ENCODE measurements around the gene GTF3C5. TPM values are rescaled to one million over a fixed set of nuclear protein-coding genes. Genes with fewer than 3 reads are reported as not detected.
"Not testable (repeated sequence)": the region's sequence is repeated elsewhere in the genome, so short reads cannot be mapped to it uniquely, and the experiment has no call there.

GTF3C5 gene
- total RNA-seq, 1 donor from 2014 or later, result 95.2 TPM

DNA sequence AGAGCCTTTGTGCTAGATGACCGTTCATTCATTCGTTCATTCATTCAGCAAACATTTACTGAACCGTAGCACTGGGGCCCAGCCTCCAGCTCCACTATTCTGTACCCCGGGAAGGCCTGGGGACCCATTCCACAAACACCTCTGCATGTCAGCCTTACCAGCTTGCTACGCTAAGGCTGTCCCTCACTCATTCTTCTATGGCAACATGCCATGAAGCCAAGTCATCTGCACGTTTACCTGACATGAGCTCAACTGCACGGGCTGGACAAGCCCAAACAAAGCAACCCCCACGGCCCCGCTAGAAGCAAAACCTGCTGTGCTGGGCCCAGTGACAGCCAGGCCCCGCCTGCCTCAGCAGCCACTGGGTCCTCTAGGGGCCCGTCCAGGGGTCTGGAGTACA lies 37.0 kb downstream of the GTF3C5 start:
- Mint-ChIP-seq H3K4me1 (ENCODE audit: low read depth, unreplicated experiment) (no peaks in the 10 kb centered on the region), H3K27me3 (ENCODE audit: unreplicated experiment) (peaks cover 4% of the 10 kb centered on the region), H3K9me3 (ENCODE audit: unreplicated experiment) (peaks cover 9% of the 10 kb centered on the region), H3K36me3 (ENCODE audit: unreplicated experiment) (no peaks in the 10 kb centered on the region), H3K27ac (ENCODE audit: unreplicated experiment) (no peak overlapping the region), H3K4me3 (ENCODE audit: unreplicated experiment) (no peak overlapping the region)
- TF ChIP-seq, protein P1, sequence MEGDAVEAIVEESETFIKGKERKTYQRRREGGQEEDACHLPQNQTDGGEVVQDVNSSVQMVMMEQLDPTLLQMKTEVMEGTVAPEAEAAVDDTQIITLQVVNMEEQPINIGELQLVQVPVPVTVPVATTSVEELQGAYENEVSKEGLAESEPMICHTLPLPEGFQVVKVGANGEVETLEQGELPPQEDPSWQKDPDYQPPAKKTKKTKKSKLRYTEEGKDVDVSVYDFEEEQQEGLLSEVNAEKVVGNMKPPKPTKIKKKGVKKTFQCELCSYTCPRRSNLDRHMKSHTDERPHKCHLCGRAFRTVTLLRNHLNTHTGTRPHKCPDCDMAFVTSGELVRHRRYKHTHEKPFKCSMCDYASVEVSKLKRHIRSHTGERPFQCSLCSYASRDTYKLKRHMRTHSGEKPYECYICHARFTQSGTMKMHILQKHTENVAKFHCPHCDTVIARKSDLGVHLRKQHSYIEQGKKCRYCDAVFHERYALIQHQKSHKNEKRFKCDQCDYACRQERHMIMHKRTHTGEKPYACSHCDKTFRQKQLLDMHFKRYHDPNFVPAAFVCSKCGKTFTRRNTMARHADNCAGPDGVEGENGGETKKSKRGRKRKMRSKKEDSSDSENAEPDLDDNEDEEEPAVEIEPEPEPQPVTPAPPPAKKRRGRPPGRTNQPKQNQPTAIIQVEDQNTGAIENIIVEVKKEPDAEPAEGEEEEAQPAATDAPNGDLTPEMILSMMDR (IDR thresholded peaks at IDR 0.05; ENCODE audit: partially characterized antibody, unreplicated experiment), result no peak
- DNase-seq, result no peak

DNA sequence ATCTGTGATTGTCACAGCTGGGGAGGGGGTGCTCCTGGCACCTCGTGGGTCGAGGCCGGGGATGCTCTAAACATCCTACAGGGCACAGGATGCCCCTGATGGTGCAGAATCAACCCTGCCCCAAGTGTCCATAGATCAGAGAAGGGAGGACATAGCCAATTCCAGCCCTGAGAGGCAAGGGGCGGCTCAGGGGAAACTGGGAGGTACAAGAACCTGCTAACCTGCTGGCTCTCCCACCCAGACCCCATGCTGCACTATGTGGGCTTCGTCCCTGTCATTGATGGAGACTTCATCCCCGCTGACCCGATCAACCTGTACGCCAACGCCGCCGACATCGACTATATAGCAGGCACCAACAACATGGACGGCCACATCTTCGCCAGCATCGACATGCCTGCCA lies 37.6 kb downstream of the GTF3C5 start:
- not testable (repeated sequence) for H3K4me3 Mint-ChIP-seq (ENCODE audit: unreplicated experiment); H3K4me1 Mint-ChIP-seq (ENCODE audit: low read depth, unreplicated experiment); H3K36me3 Mint-ChIP-seq (ENCODE audit: unreplicated experiment); H3K27me3 Mint-ChIP-seq (ENCODE audit: unreplicated experiment); DNase-seq; H3K27ac Mint-ChIP-seq (ENCODE audit: unreplicated experiment); H3K9me3 Mint-ChIP-seq (ENCODE audit: unreplicated experiment)

GRCh38 chr9:133070500-133070961 lies 39.7 kb downstream of the GTF3C5 start:
- H3K9me3 Mint-ChIP-seq (ENCODE audit: unreplicated experiment); H3K27ac Mint-ChIP-seq (ENCODE audit: unreplicated experiment); H3K4me3 Mint-ChIP-seq (ENCODE audit: unreplicated experiment); DNase-seq; H3K27me3 Mint-ChIP-seq (ENCODE audit: unreplicated experiment); H3K4me1 Mint-ChIP-seq (ENCODE audit: low read depth, unreplicated experiment); H3K36me3 Mint-ChIP-seq (ENCODE audit: unreplicated experiment): not testable (repeated sequence)

GRCh38 chr9:133070985-133071384 lies 40.2 kb downstream of the GTF3C5 start:
- not testable (repeated sequence) for H3K27ac Mint-ChIP-seq (ENCODE audit: unreplicated experiment); H3K36me3 Mint-ChIP-seq (ENCODE audit: unreplicated experiment); DNase-seq; H3K27me3 Mint-ChIP-seq (ENCODE audit: unreplicated experiment); H3K4me3 Mint-ChIP-seq (ENCODE audit: unreplicated experiment); H3K9me3 Mint-ChIP-seq (ENCODE audit: unreplicated experiment); H3K4me1 Mint-ChIP-seq (ENCODE audit: low read depth, unreplicated experiment)

DNA sequence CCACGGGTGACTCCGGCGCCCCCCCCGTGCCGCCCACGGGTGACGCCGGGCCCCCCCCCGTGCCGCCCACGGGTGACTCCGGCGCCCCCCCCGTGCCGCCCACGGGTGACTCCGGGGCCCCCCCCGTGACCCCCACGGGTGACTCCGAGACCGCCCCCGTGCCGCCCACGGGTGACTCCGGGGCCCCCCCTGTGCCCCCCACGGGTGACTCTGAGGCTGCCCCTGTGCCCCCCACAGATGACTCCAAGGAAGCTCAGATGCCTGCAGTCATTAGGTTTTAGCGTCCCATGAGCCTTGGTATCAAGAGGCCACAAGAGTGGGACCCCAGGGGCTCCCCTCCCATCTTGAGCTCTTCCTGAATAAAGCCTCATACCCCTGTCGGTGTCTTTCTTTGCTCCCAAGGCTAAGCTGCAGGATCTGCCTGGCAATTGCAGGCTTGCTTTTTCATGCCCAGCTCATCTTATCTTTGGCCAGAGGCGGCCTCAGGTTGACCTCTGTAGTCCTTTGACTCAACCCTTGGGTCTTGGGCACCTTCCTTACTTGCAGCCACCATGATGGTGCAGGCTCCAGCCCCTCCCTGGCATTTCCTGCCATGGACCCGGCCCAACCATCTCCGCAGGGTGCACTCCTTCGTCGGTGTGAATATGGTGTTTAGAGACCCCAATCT lies 40.8 kb downstream of the GTF3C5 start:
- H3K9me3 Mint-ChIP-seq (ENCODE audit: unreplicated experiment), result peaks cover 9% of the 10 kb centered on the region
- H3K27ac Mint-ChIP-seq (ENCODE audit: unreplicated experiment), result no peak overlapping the region
- TF ChIP-seq, protein P1 (IDR thresholded peaks at IDR 0.05; ENCODE audit: partially characterized antibody, unreplicated experiment), result no peak
- no peaks in the 10 kb centered on the region for H3K36me3 Mint-ChIP-seq (ENCODE audit: unreplicated experiment)
- no peak for DNase-seq
- H3K4me1 Mint-ChIP-seq (ENCODE audit: low read depth, unreplicated experiment), result no peaks in the 10 kb centered on the region
- no peak overlapping the region for H3K4me3 Mint-ChIP-seq (ENCODE audit: unreplicated experiment)
- H3K27me3 Mint-ChIP-seq (ENCODE audit: unreplicated experiment), result peaks cover 2% of the 10 kb centered on the region

DNA sequence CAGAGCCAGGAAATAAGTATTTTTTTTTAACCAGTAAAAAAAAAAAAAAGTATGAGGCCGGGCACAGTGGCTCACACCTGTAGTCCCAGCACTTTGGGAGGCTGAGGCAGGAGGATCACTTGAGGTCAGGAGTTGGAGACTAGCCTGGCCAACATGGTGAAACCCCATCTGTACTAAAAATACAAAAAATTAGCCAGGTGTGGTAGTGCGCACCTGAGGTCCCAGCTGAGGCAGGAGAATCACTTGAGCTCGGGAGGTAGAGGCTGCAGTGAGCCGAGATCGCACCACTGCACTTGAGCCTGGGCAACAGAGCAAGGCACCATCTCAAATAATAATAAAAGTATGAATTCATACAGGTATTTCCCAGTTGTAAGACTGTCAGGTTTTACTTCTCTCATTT lies 41.4 kb downstream of the GTF3C5 start:
- not testable (repeated sequence) for H3K4me3 Mint-ChIP-seq (ENCODE audit: unreplicated experiment); H3K36me3 Mint-ChIP-seq (ENCODE audit: unreplicated experiment); H3K9me3 Mint-ChIP-seq (ENCODE audit: unreplicated experiment); H3K27ac Mint-ChIP-seq (ENCODE audit: unreplicated experiment); H3K27me3 Mint-ChIP-seq (ENCODE audit: unreplicated experiment); H3K4me1 Mint-ChIP-seq (ENCODE audit: low read depth, unreplicated experiment); DNase-seq

- Mint-ChIP-seq H3K9me3 (ENCODE audit: unreplicated experiment) (peaks cover 6% of the 10 kb centered on the region), H3K27ac (ENCODE audit: unreplicated experiment) (no peak overlapping the region), H3K4me1 (ENCODE audit: low read depth, unreplicated experiment) (no peaks in the 10 kb centered on the region), H3K4me3 (ENCODE audit: unreplicated experiment) (no peak overlapping the region), H3K27me3 (ENCODE audit: unreplicated experiment) (peaks cover 2% of the 10 kb centered on the region), H3K36me3 (ENCODE audit: unreplicated experiment) (no peaks in the 10 kb centered on the region)
- TF ChIP-seq, protein P1 (IDR thresholded peaks at IDR 0.05; ENCODE audit: partially characterized antibody, unreplicated experiment), result no peak
- no peak for DNase-seq
Measured at GRCh38 chr9:133073086-133074014, 42.6 kb downstream of the GTF3C5 start.

All from glutamatergic neuron (in vitro differentiated cells).